HG03469 (cell line): Measurements from ENCODE around the gene ADPRHL1.
"Not testable (repeated sequence)": the region's sequence is repeated elsewhere in the genome, so short reads cannot be mapped to it uniquely, and the experiment has no call there.

Source experiments
- ATAC-seq: cut with Tn5 transposase; IDR thresholded peaks from one replicate; pipeline ENCODE4 v1.9.1; 2021; ENCODE audit warnings: mild to moderate bottlenecking, moderate library complexity, moderate number of reproducible peaks; ENCODE audit not compliant: unreplicated experiment

Gene ADPRHL1

GRCh38 chr13:113456116-113456702 lies 2.9 kb upstream of the ADPRHL1 start:
- no peak for ATAC-seq

GRCh38 chr13:113455384-113455783 lies 2.1 kb upstream of the ADPRHL1 start:
- ATAC-seq: no peak

- ATAC-seq: no peak
Measured at GRCh38 chr13:113454936-113455335, 1.6 kb upstream of the ADPRHL1 start.

GRCh38 chr13:113452466-113452865 lies 822 bp downstream of the ADPRHL1 start:
- no peak for ATAC-seq

- no peak for ATAC-seq
Measured at GRCh38 chr13:113451951-113452421, 1.3 kb downstream of the ADPRHL1 start.

- not testable (repeated sequence) for ATAC-seq
Measured at GRCh38 chr13:113450861-113451620, 2.2 kb downstream of the ADPRHL1 start.

- ATAC-seq: not testable (repeated sequence)
Measured at GRCh38 chr13:113450348-113450744, 2.9 kb downstream of the ADPRHL1 start.

- ATAC-seq: no peak
Measured at GRCh38 chr13:113449693-113450347, 3.5 kb downstream of the ADPRHL1 start.

- ATAC-seq: no peak
Measured at GRCh38 chr13:113448885-113449692, 4.2 kb downstream of the ADPRHL1 start.

GRCh38 chr13:113448545-113448884 lies 4.8 kb downstream of the ADPRHL1 start:
- no peak for ATAC-seq

GRCh38 chr13:113447596-113447995 lies 5.7 kb downstream of the ADPRHL1 start:
- no peak for ATAC-seq

GRCh38 chr13:113446488-113446854 lies 6.8 kb downstream of the ADPRHL1 start:
- ATAC-seq: no peak

GRCh38 chr13:113445791-113446487 lies 7.3 kb downstream of the ADPRHL1 start:
- no peak for ATAC-seq

- no peak for ATAC-seq
Measured at GRCh38 chr13:113443991-113444390, 9.3 kb downstream of the ADPRHL1 start.

GRCh38 chr13:113442985-113443362 lies 10.3 kb downstream of the ADPRHL1 start:
- ATAC-seq: no peak

- ATAC-seq: no peak
Measured at GRCh38 chr13:113442354-113442984, 10.8 kb downstream of the ADPRHL1 start.

GRCh38 chr13:113441661-113442060 lies 11.6 kb downstream of the ADPRHL1 start:
- ATAC-seq: no peak

- no peak for ATAC-seq
Measured at GRCh38 chr13:113437408-113438010, 15.8 kb downstream of the ADPRHL1 start.

GRCh38 chr13:113436866-113437265 lies 16.4 kb downstream of the ADPRHL1 start:
- ATAC-seq: not testable (repeated sequence)

- not testable (repeated sequence) for ATAC-seq
Measured at GRCh38 chr13:113435907-113436306, 17.4 kb downstream of the ADPRHL1 start.
